HEK293T (cell line): ENCODE measurements around the gene ARHGAP10.

ENCODE experiments used
- CTCF ChIA-PET: fragments of 350-600 bp; formaldehyde crosslinking; extraction: SDS; loops from one replicate; lab custom pipeline; 2021; ENCODE audit warnings: antibody characterized with exemption, inconsistent platforms; lab: Yijun Ruan, JAX
- POLR2A ChIA-PET: fragments of 350-600 bp; formaldehyde crosslinking; extraction: SDS; loops from one replicate; lab custom pipeline; 2020; ENCODE audit warnings: antibody characterized with exemption, inconsistent platforms; lab: Yijun Ruan, JAX
- DNase-seq: peaks from one replicate; pipeline ENCODE4 v3.0.0; 2012; ENCODE audit warnings: mixed read lengths; ENCODE audit errors: extremely low spot score
- ARNT ChIP-seq: fragments of 450-650 bp; IDR thresholded peaks from 2 replicates; pipeline ENCODE4 v1.6.1; 2017; ENCODE audit warnings: mild to moderate bottlenecking
- BHLHE40 ChIP-seq: fragments of 450-650 bp; IDR thresholded peaks from 2 replicates; pipeline ENCODE4 v1.6.1; 2016; ENCODE audit warnings: mild to moderate bottlenecking, moderate library complexity, borderline replicate concordance
- CTBP1 ChIP-seq: fragments of 450-650 bp; IDR thresholded peaks from 2 replicates; pipeline ENCODE4 v1.6.1; 2016; ENCODE audit warnings: borderline replicate concordance
- ELF4 ChIP-seq: fragments of 450-650 bp; IDR thresholded peaks from 2 replicates; pipeline ENCODE4 v1.6.1; 2017; ENCODE audit warnings: antibody characterized with exemption
- FOXA1 ChIP-seq: fragments of 450-650 bp; IDR thresholded peaks from 2 replicates; pipeline ENCODE4 v1.6.1; 2016; ENCODE audit warnings: mild to moderate bottlenecking
- FOXK2 ChIP-seq: fragments of 450-650 bp; IDR thresholded peaks from 2 replicates; pipeline ENCODE4 v1.6.1; 2016; ENCODE audit warnings: mild to moderate bottlenecking
- FOXM1 ChIP-seq: fragments of 450-650 bp; IDR thresholded peaks from 2 replicates; pipeline ENCODE4 v1.6.1; 2017; ENCODE audit warnings: mild to moderate bottlenecking, borderline replicate concordance
- HDGF ChIP-seq: fragments of 450-650 bp; IDR thresholded peaks from 2 replicates; pipeline ENCODE4 v1.6.1; 2017; ENCODE audit warnings: antibody characterized with exemption, borderline replicate concordance
- L3MBTL2 ChIP-seq: fragments of 450-650 bp; conservative IDR thresholded peaks from 2 replicates; pipeline ENCODE4 v1.6.1; 2016; ENCODE audit warnings: mild to moderate bottlenecking
- LEF1 ChIP-seq: fragments of 450-650 bp; IDR thresholded peaks from 2 replicates; pipeline ENCODE4 v1.6.1; 2017; ENCODE audit warnings: mild to moderate bottlenecking, borderline replicate concordance
- NFRKB ChIP-seq: fragments of 450-650 bp; IDR thresholded peaks from 2 replicates; pipeline ENCODE4 v1.6.1; 2016; ENCODE audit warnings: mild to moderate bottlenecking, moderate library complexity
- PKNOX1 ChIP-seq: fragments of 450-650 bp; IDR thresholded peaks from 2 replicates; pipeline ENCODE4 v1.6.1; 2016
- SP1 ChIP-seq: fragments of 450-650 bp; IDR thresholded peaks from 2 replicates; pipeline ENCODE4 v1.6.1; 2017
- SUZ12 ChIP-seq: fragments of 450-650 bp; IDR thresholded peaks from 2 replicates; pipeline ENCODE4 v1.6.1; 2016; ENCODE audit warnings: mild to moderate bottlenecking
- TARDBP ChIP-seq: fragments of 450-650 bp; IDR thresholded peaks from 2 replicates; pipeline ENCODE4 v1.6.1; 2016
- ZNF384 ChIP-seq: fragments of 450-650 bp; IDR thresholded peaks from 2 replicates; pipeline ENCODE4 v1.6.1; 2016

ARHGAP10 gene

GRCh38 chr4:147731580-147732517, at the start of gene ARHGAP10:
TSS of gene ARHGAP10 (plus strand) at chr4:147732088. CDS start at chr4:147732302, 214 bp downstream.
- TF ChIP-seq HDGF = no peak
- 0 out of 2 replicates have a peak, but pooled peaks have one; percentile 14 for TF ChIP-seq FOXM1
- TF ChIP-seq ELF4 = no peak
- TF ChIP-seq CTBP1 = 0 out of 2 replicates have a peak, but pooled peaks have one; percentile 7
- POLR2A ChIA-PET = interaction anchor here (0.6 to 3.9 kb wide), 21 partner anchors 9 to 135 kb away, joined by 3 to 28 read pairs (median 5); partner anchors contain the start of genes PRMT9 and TMEM184C
- peak; percentile 53 for DNase-seq
- CTCF ChIA-PET = interaction anchor here (0.6 to 3.3 kb wide), 8 partner anchors 20 to 134 kb away, joined by 3 to 28 read pairs (median 4); no protein-coding TSS in a partner anchor

- no peak for DNase-seq
- POLR2A ChIA-PET = interaction anchor here (0.6 to 2.6 kb wide), 7 partner anchors 9 to 755 kb away, joined by 3 to 42 read pairs (median 17); partner anchors contain the start of genes ARHGAP10 and TMEM184C
- TF ChIP-seq SP1 (no peak), PKNOX1 (no peak), SUZ12 (no peak)
- CTCF ChIA-PET = interaction anchor here (2.5 kb wide), 1 partner anchor 184 kb away, joined by 19 read pairs; no protein-coding TSS in a partner anchor
Observed at GRCh38 chr4:147682755-147683154, 49.1 kb upstream of the ARHGAP10 start.

GRCh38 chr4:147683188-147683591, 48.7 kb upstream of the ARHGAP10 start:
- TF ChIP-seq ELF4 (no peak), FOXK2 (no peak), LEF1 (no peak), CTBP1 (no peak), BHLHE40 (no peak), ARNT (no peak)
- CTCF ChIA-PET = interaction anchor here (1.8 to 2.5 kb wide), 2 partner anchors 66 to 184 kb away, joined by 3 to 19 read pairs; partner anchors contain the start of gene TMEM184C
- POLR2A ChIA-PET = interaction anchor here (0.6 to 2.6 kb wide), 29 partner anchors 9 to 755 kb away, joined by 3 to 42 read pairs (median 5); partner anchors contain the start of genes ARHGAP10 and TMEM184C
- peak; percentile 20 for DNase-seq

GRCh38 chr4:147683717-147684700, 47.9 kb upstream of the ARHGAP10 start, which contains the start of gene PRMT9:
TSS of gene PRMT9 (minus strand) at chr4:147684163. CDS start at chr4:147683987, 176 bp downstream.
- CTCF ChIA-PET = interaction anchor here (0.6 to 2.5 kb wide), 7 partner anchors 24 to 183 kb away, joined by 3 to 19 read pairs (median 5); partner anchors contain the start of gene TMEM184C
- peak; percentile 93 for DNase-seq
- TF ChIP-seq PKNOX1 (peak; percentile 66), FOXA1 (no peak), FOXM1 (no peak), TARDBP (peak; percentile 73), HDGF (no peak), BHLHE40 (no peak), L3MBTL2 (peak; percentile 69), FOXK2 (no peak), LEF1 (no peak; the same call in 1 of the 2 replicates), ARNT (peak; percentile 95), SP1 (peak; percentile 50; the same call in 1 of the 2 replicates), ELF4 (no peak; the same call in 1 of the 2 replicates), NFRKB (no peak), CTBP1 (peak; percentile 56; the same call in 1 of the 2 replicates), SUZ12 (no peak), ZNF384 (peak; percentile 71)
- POLR2A ChIA-PET = interaction anchor here (0.7 to 2.6 kb wide), 61 partner anchors 10 to 756 kb away, joined by 3 to 42 read pairs (median 4); partner anchors contain the start of genes ARHGAP10 and TMEM184C

GRCh38 chr4:147689067-147689466, 42.8 kb upstream of the ARHGAP10 start:
- TF ChIP-seq CTBP1 = no peak
- TF ChIP-seq ZNF384 = no peak
- no peak for TF ChIP-seq BHLHE40
- no peak for TF ChIP-seq SUZ12
- TF ChIP-seq HDGF = no peak
- TF ChIP-seq ARNT = no peak
- no peak for TF ChIP-seq FOXA1
- TF ChIP-seq LEF1 = no peak
- no peak for TF ChIP-seq FOXK2
- no peak for DNase-seq
- CTCF ChIA-PET = interaction anchor here (0.5 kb wide), 1 partner anchor 62 kb away, joined by 3 read pairs; no protein-coding TSS in a partner anchor
- POLR2A ChIA-PET = no interaction called here
